ENCODE results near the gene DRD3. TPM values are rescaled to one million over a fixed set of nuclear protein-coding genes. Genes with fewer than 3 reads are reported as not detected.

The DRD3 gene
- total RNA-seq, 1 donor from 2014 or later, result not detected

DNA sequence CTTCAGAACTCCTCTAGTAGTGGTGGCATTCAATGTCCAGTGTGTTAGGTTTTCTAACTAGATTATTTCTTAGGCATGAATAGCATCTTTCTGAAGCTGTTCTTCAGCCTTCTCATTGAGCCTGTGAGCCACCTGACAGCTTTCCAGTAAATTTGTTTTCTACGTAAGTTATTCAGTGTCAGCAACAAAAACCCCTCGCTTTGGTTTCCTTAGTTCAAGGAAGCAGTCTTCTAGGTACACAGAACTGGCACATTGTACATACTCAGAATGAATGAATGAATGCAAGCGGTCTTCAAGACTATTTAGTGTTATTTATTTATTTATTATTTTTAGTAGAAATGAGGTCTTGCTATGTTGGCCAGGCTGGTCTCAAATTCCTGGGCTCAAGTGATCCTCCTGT is 44.9 kb downstream of the DRD3 start:
- no peaks in the 10 kb centered on the region for H3K27me3 ChIP-seq
- H3K36me3 ChIP-seq, result no peaks in the 10 kb centered on the region
- no peak overlapping the region for H3K27ac ChIP-seq
- intact Hi-C loops (cut with DNase I), result no loop called here
- no peaks in the 10 kb centered on the region for H3K4me1 ChIP-seq
- no peak overlapping the region for H3K4me3 ChIP-seq
- no peak for TF ChIP-seq CTCF (IDR thresholded peaks at IDR 0.05)
- ATAC-seq, result no peak
- no peaks in the 10 kb centered on the region for H3K9me3 ChIP-seq
- no peak for DNase-seq

DNA sequence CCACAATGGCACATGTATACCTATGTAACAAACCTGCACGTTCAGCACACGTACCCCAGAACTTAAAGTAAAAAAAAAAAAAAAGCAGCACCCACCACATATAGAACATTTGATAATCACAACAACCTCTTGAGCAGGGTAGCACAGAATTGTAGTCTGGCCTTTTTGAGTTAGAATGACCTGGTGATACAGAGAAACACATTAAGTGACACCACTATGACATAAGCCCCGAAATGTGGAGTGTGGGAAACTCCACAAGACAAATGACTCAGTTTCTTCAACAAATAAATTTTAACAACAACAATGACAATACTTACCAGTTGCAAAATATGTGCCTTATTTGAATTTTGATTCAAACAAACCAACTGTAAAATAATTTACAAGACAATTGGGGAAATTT is 46.4 kb downstream of the DRD3 start:
- Histone ChIP-seq H3K4me3 (no peak overlapping the region), H3K27ac (no peak overlapping the region), H3K27me3 (no peaks in the 10 kb centered on the region), H3K9me3 (no peaks in the 10 kb centered on the region), H3K36me3 (no peaks in the 10 kb centered on the region), H3K4me1 (no peaks in the 10 kb centered on the region)
- intact Hi-C loops (cut with DNase I), result no loop called here
- DNase-seq, result no peak
- no peak for TF ChIP-seq CTCF (IDR thresholded peaks at IDR 0.05)
- no peak for ATAC-seq

DNA sequence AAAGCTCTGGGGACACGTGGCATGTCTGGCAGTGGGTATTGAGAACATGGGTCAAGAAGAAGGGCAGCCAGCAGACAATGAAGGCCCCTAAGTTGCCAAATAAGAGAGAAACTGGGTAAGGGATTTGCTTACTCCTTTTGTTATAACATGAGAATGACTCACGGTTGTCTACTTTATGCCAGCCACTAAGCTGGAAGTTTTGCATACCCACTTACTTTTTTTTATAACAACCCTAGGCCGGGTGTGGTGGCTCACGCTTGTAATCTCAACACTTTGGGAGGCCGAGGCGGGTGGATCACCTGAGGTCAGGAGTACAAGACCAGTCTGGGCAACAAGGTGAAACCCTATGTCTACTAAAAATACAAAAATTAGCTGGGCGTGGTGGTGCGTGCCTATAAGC is 50.0 kb downstream of the DRD3 start:
- no peak for TF ChIP-seq CTCF (IDR thresholded peaks at IDR 0.05)
- Histone ChIP-seq H3K4me3 (no peak overlapping the region), H3K4me1 (no peaks in the 10 kb centered on the region), H3K9me3 (no peaks in the 10 kb centered on the region), H3K27me3 (no peaks in the 10 kb centered on the region), H3K36me3 (no peaks in the 10 kb centered on the region), H3K27ac (no peak overlapping the region)
- ATAC-seq (no peak), DNase-seq (no peak)
- intact Hi-C loops (cut with DNase I), result no loop called here

DNA sequence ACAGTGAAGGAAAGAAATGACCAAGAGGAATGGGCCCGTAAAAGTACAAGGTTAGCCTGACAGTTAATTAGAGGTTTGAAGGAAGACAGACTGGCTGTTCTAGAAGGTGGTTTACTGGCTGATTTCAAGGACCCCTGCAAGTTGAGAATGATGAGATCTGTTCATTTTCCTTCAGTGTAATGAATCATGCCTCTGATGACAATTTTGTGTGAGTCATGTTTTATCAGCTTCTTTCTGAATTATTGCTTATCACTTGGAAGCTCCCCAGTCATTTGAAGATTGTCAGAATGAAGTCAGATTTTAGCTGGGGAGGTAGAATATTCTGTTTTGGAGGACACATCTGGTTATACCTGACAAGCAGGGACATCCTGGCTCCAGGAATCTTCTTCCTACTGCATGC is 50.6 kb downstream of the DRD3 start:
- intact Hi-C loops (cut with DNase I), result no loop called here
- ATAC-seq (no peak), DNase-seq (no peak)
- no peaks in the 10 kb centered on the region for H3K27me3 ChIP-seq
- no peaks in the 10 kb centered on the region for H3K9me3 ChIP-seq
- peaks cover under 1% of the 10 kb centered on the region for H3K4me1 ChIP-seq
- TF ChIP-seq CTCF (IDR thresholded peaks at IDR 0.05), result no peak
- H3K4me3 ChIP-seq, result no peak overlapping the region
- H3K27ac ChIP-seq, result no peak overlapping the region
- H3K36me3 ChIP-seq, result no peaks in the 10 kb centered on the region

DNA sequence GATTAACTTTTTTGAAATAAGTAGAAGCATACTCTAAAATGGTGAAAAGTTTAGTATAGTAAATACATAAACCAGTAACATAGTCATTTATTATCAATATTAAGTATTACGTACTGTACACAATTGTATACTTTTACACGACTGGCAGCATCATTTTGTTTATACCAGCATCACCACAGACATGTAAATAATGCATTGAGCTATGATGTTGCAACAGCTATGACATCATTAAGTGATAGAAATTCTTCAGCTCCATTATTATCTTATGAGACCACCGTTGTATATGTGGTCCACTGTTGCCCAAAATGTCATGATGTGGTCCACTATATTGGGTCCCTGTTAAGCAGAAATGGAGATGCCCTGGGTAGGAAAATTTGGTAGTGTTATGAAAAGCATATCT is 51.3 kb downstream of the DRD3 start:
- H3K4me3 ChIP-seq, result no peak overlapping the region
- TF ChIP-seq CTCF (IDR thresholded peaks at IDR 0.05), result no peak
- no peak for DNase-seq
- peaks cover 6% of the 10 kb centered on the region for H3K4me1 ChIP-seq
- no peak for ATAC-seq
- H3K36me3 ChIP-seq, result no peaks in the 10 kb centered on the region
- H3K27ac ChIP-seq, result no peak overlapping the region
- no peaks in the 10 kb centered on the region for H3K9me3 ChIP-seq
- H3K27me3 ChIP-seq, result no peaks in the 10 kb centered on the region
- intact Hi-C loops (cut with DNase I), result no loop called here

GRCh38 chr3:114126461-114126860 is 52.4 kb downstream of the DRD3 start:
- no peak for DNase-seq
- intact Hi-C loops (cut with DNase I), result no loop called here
- Histone ChIP-seq H3K4me1 (peaks cover 12% of the 10 kb centered on the region), H3K36me3 (no peaks in the 10 kb centered on the region), H3K9me3 (no peaks in the 10 kb centered on the region), H3K4me3 (no peak overlapping the region), H3K27ac (no peak overlapping the region), H3K27me3 (no peaks in the 10 kb centered on the region)
- TF ChIP-seq CTCF (IDR thresholded peaks at IDR 0.05), result no peak
- no peak for ATAC-seq

Measured in upper lobe of right lung (tissue), 1 donor.